NK-92 (cell line): ENCODE measurements around the gene GNS.
"Not testable (repeated sequence)": the region's sequence is repeated elsewhere in the genome, so short reads cannot be mapped to it uniquely, and the experiment has no call there.

ENCODE experiments used
- DNase-seq: peaks from one replicate; lab custom pipeline; 2025; ENCODE audit not compliant: unreplicated experiment; lab: John Stamatoyannopoulos, UW

GNS gene

GRCh38 chr12:64700532-64700931 lies 58.7 kb downstream of the GNS start:
- no peak for DNase-seq

DNA sequence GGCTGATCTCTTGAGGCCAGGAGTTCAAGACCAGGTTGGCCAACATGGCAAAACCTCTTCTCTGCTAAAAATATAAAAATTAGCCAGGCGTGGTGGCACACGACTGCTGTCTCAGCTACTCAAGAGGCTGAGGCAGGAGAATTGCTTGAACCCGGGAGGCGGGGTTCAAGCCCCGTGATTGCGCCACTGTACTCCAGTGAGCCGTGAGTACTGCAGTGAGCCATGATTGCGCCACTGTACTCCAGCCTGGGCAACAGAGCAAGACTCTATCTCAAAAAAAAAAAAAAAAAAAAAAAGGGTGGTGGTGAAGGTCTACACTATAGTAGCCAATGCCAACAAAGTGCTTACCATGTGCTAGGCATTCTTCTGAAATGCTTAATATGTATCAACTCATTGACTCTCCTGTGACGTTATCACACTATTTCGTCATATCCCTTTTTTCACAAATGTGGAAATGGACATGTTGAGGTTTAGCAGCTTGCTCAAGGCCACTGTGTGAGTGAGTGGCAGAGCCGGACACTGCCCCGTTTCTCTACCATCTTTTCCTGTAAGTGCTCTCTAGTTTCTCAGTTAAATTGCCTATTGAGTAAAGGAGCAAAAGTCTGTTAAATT lies 59.6 kb downstream of the GNS start:
- no peak for DNase-seq

- no peak for DNase-seq
Observed at GRCh38 chr12:64696080-64696741, 63.0 kb downstream of the GNS start.

DNA sequence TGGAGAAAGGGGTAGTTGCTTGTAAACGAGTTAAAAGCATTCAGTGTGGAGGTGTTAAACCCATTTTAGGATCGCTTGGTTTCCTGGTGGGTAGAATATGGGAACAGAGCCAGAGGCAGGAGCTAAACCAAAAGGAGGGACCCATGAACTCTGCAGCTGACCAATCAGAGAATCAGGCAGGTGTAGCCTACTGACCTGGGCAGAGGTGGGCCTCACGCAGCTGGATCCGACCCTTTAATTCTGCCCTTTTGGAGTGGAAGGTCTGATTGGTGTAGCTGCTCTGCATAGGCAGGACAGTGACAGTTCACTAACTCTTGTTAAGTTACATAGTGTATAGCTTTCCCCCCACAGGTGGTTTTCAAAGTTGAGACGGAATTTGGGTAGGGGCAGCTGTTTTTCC lies 63.7 kb downstream of the GNS start:
- no peak for DNase-seq

DNA sequence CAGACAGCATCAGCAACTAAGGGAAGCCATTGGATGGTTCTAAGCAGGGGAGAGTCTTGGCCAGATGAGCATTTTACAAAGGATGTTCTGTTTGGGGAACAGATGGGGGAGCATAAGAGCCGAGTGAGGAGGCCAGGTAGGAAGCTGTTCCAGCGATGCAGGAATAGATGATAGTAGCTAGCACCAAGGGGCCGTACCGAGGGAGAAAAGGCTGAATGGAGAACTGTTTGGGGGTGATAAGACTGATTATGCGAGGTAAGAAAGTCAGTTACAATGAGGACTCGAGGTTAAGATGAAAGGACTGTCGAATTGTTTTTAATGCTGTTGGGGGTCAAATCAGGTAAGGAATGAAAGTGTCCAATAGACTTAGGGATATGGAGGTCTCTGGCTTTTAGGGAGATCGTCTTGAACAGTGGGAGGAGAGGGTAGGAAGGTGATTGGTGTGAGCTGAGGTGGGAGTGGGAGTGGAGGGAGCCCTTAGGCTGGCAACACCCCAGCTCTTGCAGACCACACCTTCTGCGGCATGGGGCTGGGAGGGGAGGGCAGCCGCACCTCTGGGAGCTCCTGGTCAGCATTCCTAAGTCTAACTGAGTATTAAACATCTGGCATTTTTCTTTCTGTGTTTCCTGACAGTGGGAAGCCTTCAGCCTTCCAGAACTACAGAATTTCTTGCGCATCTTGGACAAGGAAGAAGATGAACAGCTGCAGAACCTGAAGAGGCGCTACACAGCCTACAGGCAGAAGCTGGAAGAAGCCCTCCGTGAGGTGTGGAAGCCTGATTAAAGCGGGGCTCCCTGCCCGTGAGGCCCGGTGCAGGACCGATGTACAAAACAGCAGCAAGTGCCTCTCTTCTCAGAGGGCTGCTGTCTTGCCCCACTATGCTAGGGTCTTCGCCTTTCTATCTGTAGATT lies 64.8 kb downstream of the GNS start:
- DNase-seq = no peak

- DNase-seq = no peak
Observed at GRCh38 chr12:64691795-64692583, 67.2 kb downstream of the GNS start.

- DNase-seq = no peak
Observed at GRCh38 chr12:64691227-64691794, 67.9 kb downstream of the GNS start.

- DNase-seq = not testable (repeated sequence)
Observed at GRCh38 chr12:64690236-64690635, 69.0 kb downstream of the GNS start.

DNA sequence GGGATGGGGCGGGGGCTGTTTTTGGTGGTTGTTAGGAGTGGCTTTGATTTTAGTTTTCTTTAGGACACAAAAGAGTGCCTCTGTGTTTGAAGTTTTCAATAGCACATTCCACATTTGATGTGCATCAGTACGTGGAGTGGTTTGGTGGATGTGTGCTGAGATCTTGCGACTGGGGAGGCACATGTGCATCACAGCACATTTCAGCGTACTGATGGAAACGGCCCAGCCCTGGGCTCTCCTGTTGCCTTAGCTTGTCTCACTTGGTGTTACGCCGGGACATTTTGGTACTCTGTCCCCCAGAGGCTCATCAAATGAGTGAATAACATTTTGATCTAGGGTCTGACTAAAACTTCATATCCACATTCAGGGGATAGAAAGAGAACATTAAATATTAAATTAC lies 70.5 kb downstream of the GNS start:
- DNase-seq = no peak

- DNase-seq = no peak
Observed at GRCh38 chr12:64688219-64688618, 71.0 kb downstream of the GNS start.

DNA sequence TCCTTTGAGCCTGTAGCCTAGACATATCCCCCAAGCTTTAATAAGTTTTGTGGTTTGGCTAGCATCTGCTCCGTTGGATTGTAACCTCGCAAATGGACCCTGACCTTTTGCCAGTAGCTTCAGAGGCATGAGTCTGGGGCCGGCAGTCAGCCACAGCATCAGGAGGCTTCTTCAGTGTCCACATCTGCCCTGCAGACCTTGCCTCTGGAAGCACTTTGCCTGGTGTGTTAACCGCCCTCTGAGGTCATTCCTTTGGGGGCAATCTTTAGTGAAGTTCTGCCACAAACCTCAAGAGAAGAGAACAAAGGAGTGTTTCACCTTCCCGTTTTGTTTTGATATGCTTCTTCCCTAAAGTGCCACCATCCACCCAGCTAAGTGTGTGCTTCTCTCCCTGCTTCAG lies 71.4 kb downstream of the GNS start:
- no peak for DNase-seq

- DNase-seq = no peak
Observed at GRCh38 chr12:64685605-64686004, 73.6 kb downstream of the GNS start.

DNA sequence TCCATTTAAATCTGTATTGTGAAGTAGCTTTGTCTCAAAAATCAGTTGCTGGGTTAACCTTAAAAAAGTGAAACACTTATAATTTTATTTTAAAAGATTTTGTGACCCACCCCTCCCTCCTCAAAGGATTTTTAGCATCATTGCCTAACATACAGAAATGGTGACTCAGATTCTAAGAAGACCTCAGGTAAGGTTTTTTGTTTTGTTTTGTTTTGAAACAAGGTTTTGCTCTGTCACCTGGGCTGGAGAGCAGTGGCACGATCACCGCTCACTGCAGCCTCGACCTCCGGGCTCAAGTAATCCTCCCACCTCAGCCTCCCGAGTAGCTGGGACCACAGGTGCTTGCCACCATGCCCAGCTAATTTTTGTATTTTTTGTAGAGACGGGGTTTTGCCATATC lies 74.2 kb downstream of the GNS start:
- no peak for DNase-seq

- no peak for DNase-seq
Observed at GRCh38 chr12:64683816-64684543, 75.2 kb downstream of the GNS start.

DNA sequence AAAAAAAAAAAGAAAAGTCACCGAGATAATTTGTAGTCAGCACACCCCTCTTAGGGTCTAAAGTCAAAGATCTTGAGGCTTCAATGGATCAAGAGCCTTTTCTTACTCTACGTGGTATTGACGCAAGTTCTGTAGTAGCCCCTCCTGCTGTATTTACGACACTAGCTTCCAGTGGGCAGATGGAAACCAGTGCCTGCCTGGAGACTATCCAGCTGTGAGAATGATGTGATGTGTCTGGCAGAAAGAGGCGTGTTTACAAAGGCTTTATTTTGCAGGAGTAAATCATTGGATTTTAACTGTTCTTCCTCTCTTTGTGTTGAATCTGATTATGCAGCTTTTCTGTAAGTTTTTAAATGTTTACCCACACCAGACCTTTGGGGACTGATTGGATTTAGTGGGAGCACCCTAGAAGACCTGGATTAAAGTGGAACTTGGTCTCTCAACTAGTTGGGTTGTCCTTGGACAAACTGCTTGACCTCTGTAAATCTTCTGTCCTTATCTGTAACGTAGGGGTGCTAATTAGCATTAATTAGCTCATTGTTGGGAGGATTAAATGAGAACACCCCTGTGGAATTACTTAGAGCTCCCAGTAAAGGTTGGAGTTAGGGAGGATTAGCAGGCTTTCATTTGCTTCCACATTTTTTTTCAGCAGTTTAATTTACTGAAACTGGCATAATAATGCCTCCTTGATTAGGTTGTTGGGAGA lies 76.5 kb downstream of the GNS start:
- DNase-seq = no peak

DNA sequence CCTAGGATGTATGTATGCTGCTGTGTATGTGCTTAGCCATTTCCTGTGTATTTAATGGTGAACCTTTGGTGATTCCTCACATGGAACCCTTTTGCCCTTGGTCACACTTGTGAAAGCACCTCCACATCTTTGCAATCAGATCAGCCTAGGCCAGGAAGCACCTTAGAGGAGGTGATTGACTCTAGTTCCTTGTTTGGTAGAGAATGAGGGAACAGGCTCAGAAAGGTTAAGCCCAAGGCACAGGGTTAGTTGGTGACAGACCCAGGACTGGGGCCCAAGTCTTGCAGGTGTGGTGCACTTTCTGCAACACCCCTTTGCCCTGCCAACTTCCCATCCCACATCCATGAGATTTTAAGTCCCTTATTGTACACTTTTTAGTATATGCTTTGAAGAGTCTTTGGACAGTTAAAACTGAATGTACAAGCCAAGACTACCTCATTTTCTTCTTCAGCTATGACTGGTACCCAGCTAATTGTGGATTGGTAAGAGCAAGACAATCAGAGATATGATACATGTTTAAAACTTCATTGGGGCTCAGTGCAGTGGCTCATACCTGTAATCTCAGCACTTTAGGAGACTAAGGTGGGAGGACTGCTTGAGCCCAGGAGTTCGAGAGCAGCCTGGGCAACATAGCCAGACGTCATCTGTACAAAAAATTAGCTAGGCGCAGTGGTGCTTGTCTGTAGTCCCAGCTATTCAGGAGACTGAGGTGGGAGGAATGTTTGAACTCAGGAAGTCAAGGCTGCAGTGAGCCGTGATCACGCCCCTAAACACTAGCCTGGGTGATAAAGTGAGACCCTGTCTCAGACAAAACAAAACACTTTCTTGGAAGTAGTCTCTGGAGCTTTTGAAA lies 77.8 kb downstream of the GNS start:
- no peak for DNase-seq

DNA sequence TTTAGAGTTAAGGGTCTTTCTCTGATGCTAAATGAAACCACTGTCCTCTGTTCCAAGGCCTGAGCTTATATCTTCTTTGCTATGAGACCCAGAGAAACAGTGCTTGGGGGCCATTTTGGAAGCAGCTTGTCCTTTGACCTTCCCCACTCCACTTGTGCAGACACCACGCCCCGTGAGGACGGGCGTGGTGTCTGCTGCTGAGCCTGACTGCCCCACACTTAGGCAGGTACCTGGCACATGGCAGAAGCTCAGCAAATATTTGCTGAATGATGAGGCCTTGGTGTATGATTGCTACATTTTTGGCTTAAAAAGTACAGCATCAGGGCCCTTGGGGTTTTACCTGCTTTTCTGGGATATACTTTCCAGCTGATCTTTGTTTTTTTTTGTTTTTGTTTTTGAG lies 79.0 kb downstream of the GNS start:
- DNase-seq = no peak

- DNase-seq = no peak
Observed at GRCh38 chr12:64679487-64680001, 79.7 kb downstream of the GNS start.

- DNase-seq = no peak
Observed at GRCh38 chr12:64678835-64679234, 80.4 kb downstream of the GNS start.
